Fibroblast of lung (primary cell): Measurements from ENCODE around the gene DOK6. TPM values are rescaled to one million over a fixed set of nuclear protein-coding genes. Genes with fewer than 3 reads are reported as not detected.

Experiments
- DNase-seq, 2 donors: peaks; one replicate each; pipeline versions ENCODE4 v3.0.0 to v3.0.0-alpha.2; 2010; ENCODE audit warnings: low read depth in 2 of 2
- H2AFZ ChIP-seq: 2 replicates; pipeline ENCODE4 v1.5.1; 2012; ENCODE audit warnings: low read length, control low read depth, inconsistent platforms
- H3K27ac ChIP-seq: 2 replicates; pipeline ENCODE4 v1.5.1; 2011; ENCODE audit warnings: low read length, control low read depth; ENCODE audit not compliant: insufficient read depth
- H3K27me3 ChIP-seq: 2 replicates; pipeline ENCODE4 v1.5.1; 2011; ENCODE audit warnings: mild to moderate bottlenecking, low read length; ENCODE audit not compliant: control insufficient read depth, insufficient read depth
- H3K36me3 ChIP-seq: 2 replicates; pipeline ENCODE4 v1.5.1; 2011; ENCODE audit warnings: low read length; ENCODE audit not compliant: control insufficient read depth, insufficient read depth
- H3K4me1 ChIP-seq: 2 replicates; pipeline ENCODE4 v1.5.1; 2011; ENCODE audit warnings: low read length; ENCODE audit not compliant: control insufficient read depth, insufficient read depth; ENCODE audit errors: extremely low read depth
- H3K4me2 ChIP-seq: 2 replicates; pipeline ENCODE4 v1.5.1; 2011; ENCODE audit warnings: low read length, control low read depth; ENCODE audit not compliant: insufficient read depth; ENCODE audit errors: extremely low read depth
- H3K4me3 ChIP-seq, 4 experiments: fragments of 200-600 bp in 1 of 4; sonication (generic) in 1 of 4; replicated peaks in 1 of 4; 2 replicates each; pipeline ENCODE4 v1.5.1; 2011 to 2016; ENCODE audit warnings: low read length in 4 of 4, low read depth in 3 of 4, mild to moderate bottlenecking in 3 of 4, control low read depth in 2 of 4, inconsistent platforms in 1 of 4, mixed read lengths in 1 of 4; ENCODE audit not compliant: insufficient read depth in 1 of 4; ENCODE audit errors: control extremely low read depth in 1 of 4
- H3K79me2 ChIP-seq: 2 replicates; pipeline ENCODE4 v1.5.1; 2012; ENCODE audit warnings: mild to moderate bottlenecking, low read length, inconsistent platforms; ENCODE audit not compliant: control insufficient read depth, insufficient read depth
- H3K9ac ChIP-seq: 2 replicates; pipeline ENCODE4 v1.5.1; 2011; ENCODE audit warnings: mild to moderate bottlenecking, low read length, control low read depth; ENCODE audit not compliant: insufficient read depth
- H3K9me3 ChIP-seq: 2 replicates; pipeline ENCODE4 v1.5.1; 2012; ENCODE audit warnings: low read depth, low read length; ENCODE audit not compliant: control insufficient read depth, insufficient read depth
- H4K20me1 ChIP-seq: 2 replicates; pipeline ENCODE4 v1.5.1; 2011; ENCODE audit warnings: low read length; ENCODE audit not compliant: control insufficient read depth, insufficient read depth; ENCODE audit errors: extremely low read depth
- CTCF ChIP-seq, 2 donors: IDR thresholded peaks in 1 of 2; conservative IDR thresholded peaks in 1 of 2; 1 replicate in 1 of 2; 2 replicates in 1 of 2; pipeline ENCODE4 v1.5.1; 2011 to 2012; ENCODE audit warnings: low read length in 2 of 2, control low read depth in 1 of 2, inconsistent platforms in 1 of 2, low read depth in 1 of 2, mild to moderate bottlenecking in 1 of 2
- EZH2 ChIP-seq: IDR thresholded peaks from 2 replicates; pipeline ENCODE4 v1.5.1; 2012; ENCODE audit warnings: low read length, control low read depth, mild to moderate bottlenecking; ENCODE audit errors: missing control alignments
- polyA plus RNA-seq, 2 donors: library from polyadenylated mRNA; depleted of rRNA in 1 of 2; stranded (reverse) in 1 of 2; unstranded in 1 of 2; fragments of >200 nt; gene quantifications; 2 replicates each; pipeline ENCODE4 v1.2.1, GENCODE V29; 2011 to 2012; ENCODE audit warnings: missing spikeins in 1 of 2
- total RNA-seq: library from RNA; depleted of rRNA; stranded (reverse); fragments of >200 nt; gene quantifications from 2 replicates; pipeline ENCODE4 v1.2.1, GENCODE V29; 2014

The DOK6 gene
- total and polyA plus RNA-seq, 2 donors (not counting 1 experiment from before 2014, with no cell fraction given): 4.0 to 7.8 TPM

GRCh38 chr18:69469444-69469919 is 68.8 kb downstream of the DOK6 start:
- no peak for DNase-seq

GRCh38 chr18:69480460-69480859 is 79.8 kb downstream of the DOK6 start:
- Histone ChIP-seq H3K4me2 (no peak overlapping the region), H3K36me3 (no peaks in the 10 kb centered on the region), H3K4me1 (peaks cover 3% of the 10 kb centered on the region), H2AFZ (no peak overlapping the region), H3K4me3 (no peak overlapping the region), H3K27ac (no peak overlapping the region), H3K27me3 (no peaks in the 10 kb centered on the region), H4K20me1 (no peaks in the 10 kb centered on the region), H3K9ac (no peak overlapping the region), H3K79me2 (no peaks in the 10 kb centered on the region), H3K9me3 (no peaks in the 10 kb centered on the region)
- DNase-seq: no peak
- TF ChIP-seq EZH2 (no peak), CTCF (conservative IDR thresholded peaks at IDR 0.05 in 1 of 2, IDR thresholded peaks at IDR 0.05 in 1 of 2; ENCODE audit: low read depth in 1 of 2, low read length in 2 of 2) (no peak)

More at GRCh38 chr18:69469444-69469919, 68.8 kb downstream of the DOK6 start:
- TF ChIP-seq EZH2: no peak
- TF ChIP-seq CTCF (conservative IDR thresholded peaks at IDR 0.05 in 1 of 2, IDR thresholded peaks at IDR 0.05 in 1 of 2; ENCODE audit: low read depth in 1 of 2, low read length in 2 of 2): peak in 1 of 2 donors; percentile 9
- Histone ChIP-seq H3K9me3 (no peaks in the 10 kb centered on the region), H2AFZ (no peak overlapping the region), H3K4me2 (no peak overlapping the region), H3K79me2 (no peaks in the 10 kb centered on the region), H3K27me3 (no peaks in the 10 kb centered on the region), H3K9ac (no peak overlapping the region), H3K27ac (no peak overlapping the region), H3K4me3 (no peak overlapping the region), H3K4me1 (no peaks in the 10 kb centered on the region), H3K36me3 (no peaks in the 10 kb centered on the region), H4K20me1 (no peaks in the 10 kb centered on the region)

GRCh38 chr18:69483574-69483973 is 82.9 kb downstream of the DOK6 start:
- Histone ChIP-seq H3K4me2 (no peak overlapping the region), H3K4me3 (no peak overlapping the region), H3K79me2 (no peaks in the 10 kb centered on the region), H3K4me1 (peaks cover 4% of the 10 kb centered on the region), H3K9me3 (no peaks in the 10 kb centered on the region), H3K9ac (no peak overlapping the region), H4K20me1 (no peaks in the 10 kb centered on the region), H2AFZ (no peak overlapping the region), H3K36me3 (no peaks in the 10 kb centered on the region), H3K27ac (no peak overlapping the region), H3K27me3 (no peaks in the 10 kb centered on the region)
- TF ChIP-seq EZH2: no peak
- DNase-seq: no peak
